GM19455 (cell line): ENCODE measurements around the gene SORBS2.

Experiments
- ATAC-seq: cut with Tn5 transposase; IDR thresholded peaks from one replicate; pipeline ENCODE4 v1.9.1; 2021; ENCODE audit not compliant: unreplicated experiment

The SORBS2 gene

GRCh38 chr4:185835814-185836213, 23.8 kb upstream of the SORBS2 start:
- ATAC-seq = no peak

DNA sequence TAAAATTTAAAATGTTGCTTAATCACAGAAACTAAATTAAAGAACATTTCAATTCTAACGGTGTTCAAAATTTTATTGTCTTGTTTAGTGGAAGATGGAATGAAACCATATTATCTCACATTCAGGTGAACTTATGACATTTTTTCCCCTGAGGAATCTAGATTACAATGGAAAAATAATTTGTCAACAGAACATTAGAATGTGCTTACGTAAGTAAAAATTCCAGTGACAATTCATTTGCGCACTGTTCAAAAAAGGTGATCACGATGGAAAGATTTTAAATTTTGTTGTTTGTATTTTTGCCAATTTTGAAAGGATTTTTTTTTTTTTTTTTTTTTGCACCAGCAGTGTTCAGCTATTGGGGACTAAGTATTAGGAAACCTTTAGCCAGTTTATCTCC, 23.3 kb upstream of the SORBS2 start:
- ATAC-seq = no peak

DNA sequence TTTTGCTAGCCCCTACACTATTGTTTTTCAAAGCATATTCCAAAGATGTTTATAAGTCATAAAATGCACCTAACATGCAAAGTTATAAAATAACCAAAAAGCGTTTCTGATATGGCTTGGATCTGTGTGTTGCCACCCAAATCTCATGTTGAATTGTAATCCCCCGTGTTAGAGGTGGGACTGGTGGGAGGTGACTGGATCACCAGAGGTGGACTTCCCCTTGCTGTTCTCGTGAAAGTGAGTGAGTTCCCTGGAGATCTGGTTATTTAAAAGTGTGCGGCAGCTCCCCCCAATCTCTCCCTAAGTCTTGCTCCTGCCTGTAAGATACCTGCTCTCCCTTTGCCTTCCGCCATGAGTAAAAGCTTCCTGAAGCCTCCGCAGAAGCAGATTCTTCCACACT, 22.8 kb upstream of the SORBS2 start:
- no peak for ATAC-seq

GRCh38 chr4:185834088-185834487, 22.1 kb upstream of the SORBS2 start:
- no peak for ATAC-seq

GRCh38 chr4:185833055-185833598, 21.1 kb upstream of the SORBS2 start:
- ATAC-seq = no peak

DNA sequence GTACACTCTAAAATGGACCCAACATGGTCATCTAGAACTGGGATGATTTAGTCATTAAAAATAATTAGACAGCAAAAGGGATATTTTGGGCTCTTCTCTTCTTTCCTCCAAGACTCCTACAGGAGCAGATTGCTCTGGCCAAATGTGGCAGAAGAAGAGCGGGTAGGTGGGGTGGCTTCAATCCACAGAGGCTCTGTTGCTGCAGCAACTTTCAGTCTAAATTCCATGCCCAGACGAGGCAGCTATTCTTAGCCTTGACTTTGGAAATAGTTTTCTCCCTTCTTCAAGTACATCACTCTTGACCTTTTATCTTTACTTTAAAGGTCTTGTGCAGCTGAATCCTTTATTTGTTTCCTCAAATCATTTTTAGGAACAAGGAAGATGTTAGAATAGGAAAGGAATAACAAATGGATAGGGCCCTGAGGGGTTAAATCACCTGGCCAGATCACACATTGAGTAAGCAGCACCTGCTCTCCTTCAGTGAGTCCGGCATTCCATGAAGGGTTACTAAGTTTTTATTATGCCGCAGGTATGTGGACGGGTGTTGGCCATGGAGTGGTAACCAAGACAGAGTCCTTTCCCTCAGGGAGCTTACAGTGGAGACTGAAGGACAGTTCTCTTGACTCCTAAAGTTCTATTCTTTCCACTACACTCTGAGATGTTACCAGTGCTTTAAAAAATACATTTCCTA, 19.3 kb upstream of the SORBS2 start:
- ATAC-seq = no peak

- ATAC-seq = no peak
These were observed 18.4 kb upstream of the SORBS2 start for GRCh38 chr4:185830263-185830994.

- ATAC-seq = no peak
These were observed 14.4 kb upstream of the SORBS2 start for GRCh38 chr4:185826381-185826780.

DNA sequence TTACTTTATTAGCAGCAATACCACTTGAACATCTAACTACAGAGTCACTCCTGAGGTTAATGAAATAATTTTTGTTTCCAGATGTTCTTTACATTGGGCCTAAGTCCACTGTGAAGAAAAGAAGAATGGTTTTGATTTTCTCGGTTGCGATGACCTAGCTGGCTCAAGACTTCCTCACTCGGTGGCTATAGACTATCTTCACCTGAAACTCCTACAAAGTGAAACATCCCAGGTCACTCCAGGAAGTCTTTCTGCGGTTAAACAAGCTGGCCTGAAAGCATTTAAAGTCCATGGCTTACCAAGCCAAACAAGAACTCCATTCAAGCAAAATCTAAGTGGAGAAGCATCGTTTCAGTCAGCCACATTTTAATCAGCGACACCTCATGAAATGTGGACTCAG, 13.7 kb upstream of the SORBS2 start:
- no peak for ATAC-seq

DNA sequence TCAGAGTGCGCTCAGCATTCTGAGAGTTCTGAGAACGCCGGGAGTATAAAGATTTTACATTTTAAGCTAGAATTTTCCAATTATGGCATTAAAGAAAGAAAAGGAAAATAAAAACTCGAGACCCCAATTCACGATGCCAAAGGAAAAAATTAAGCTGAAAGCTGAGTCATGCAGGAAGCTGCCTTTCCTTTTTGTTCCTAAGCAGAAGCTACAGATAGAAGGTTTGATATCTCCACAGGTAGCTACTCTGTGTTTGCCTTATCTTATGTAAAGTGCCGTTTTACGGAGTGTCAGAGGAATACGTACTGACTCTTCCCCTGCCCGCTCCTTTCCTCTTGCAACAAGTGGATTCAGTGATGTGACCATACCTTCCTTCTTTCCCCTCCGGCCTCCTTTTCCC, 10.8 kb upstream of the SORBS2 start:
- ATAC-seq = no peak

DNA sequence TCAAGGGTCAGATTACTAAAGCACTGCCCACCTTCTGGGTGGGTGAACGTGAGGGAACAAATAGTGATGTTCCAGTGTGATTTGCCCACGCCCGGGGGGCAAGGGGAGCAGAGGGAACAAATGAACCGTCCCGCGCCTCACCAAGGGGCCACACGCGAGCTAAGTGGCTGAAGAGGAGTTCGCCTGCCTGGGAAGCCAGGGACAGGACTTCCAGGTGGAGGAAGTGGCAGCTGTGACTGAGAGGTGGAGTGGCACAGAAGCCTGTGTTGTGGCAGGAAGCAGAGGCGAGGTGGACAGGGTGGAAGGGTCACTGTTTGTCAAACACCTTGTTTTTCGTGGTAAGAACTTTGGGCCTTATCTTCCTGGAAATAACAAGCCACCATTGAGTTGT, 9.0 kb upstream of the SORBS2 start:
- ATAC-seq = no peak

- no peak for ATAC-seq
These were observed 8.4 kb upstream of the SORBS2 start for GRCh38 chr4:185820146-185821028.

DNA sequence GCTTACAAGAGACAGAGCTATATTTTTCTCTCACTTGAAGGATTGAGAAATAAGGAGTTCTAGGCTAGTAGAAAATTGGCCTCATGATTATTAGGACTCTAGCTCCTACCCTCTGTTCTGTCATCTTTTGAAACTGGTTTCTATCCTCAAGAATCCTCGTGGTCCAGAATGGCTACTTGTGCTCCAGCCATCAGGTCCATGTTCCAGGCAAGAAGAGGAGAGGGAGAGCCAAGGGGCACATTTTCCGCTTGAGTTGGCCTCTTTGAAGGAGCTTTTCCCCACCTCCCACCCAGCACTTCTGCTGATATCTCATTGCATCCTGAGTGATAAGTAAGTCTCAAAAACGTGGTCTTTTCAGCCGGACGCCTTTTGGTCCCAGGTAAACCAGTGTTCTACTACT, 7.2 kb upstream of the SORBS2 start:
- no peak for ATAC-seq

GRCh38 chr4:185817403-185817818, 5.4 kb upstream of the SORBS2 start:
- ATAC-seq = no peak

GRCh38 chr4:185813133-185813532, 1.1 kb upstream of the SORBS2 start:
- ATAC-seq = no peak

DNA sequence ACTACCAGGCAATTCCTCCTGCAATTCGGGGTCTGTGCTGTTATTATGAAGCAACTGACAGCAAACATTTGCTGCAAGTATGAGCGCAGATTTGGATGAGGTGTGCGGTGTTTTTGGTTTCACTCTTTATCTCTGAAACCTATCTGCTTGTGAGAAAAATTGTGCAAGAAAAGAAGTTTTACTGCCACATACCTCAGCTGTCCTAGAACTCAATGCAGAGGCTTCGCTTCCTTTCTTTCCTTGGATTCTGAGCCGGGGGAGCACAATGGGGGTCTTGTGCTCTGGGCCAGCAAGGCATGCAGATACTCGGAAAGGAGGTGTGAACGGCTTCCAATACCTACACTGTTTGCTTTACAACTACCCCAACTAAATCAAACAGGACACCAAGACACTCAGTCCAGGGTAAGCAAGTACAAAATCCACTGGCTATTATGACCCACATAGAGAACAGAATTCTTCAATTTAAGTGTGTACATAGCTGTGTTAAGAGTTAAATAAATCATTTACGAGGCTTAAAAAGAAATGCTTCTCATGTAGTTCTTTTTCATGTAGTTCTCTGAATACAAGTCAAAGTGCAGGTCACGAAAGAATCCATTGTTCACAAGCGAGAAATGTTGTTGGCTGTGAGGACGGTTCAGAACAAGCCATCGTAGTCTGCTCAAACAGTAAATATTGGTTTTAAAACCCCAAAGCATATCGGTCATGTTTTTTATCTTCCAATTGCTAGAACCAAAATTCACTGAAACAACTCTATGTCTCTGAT, 1.1 kb downstream of the SORBS2 start:
- no peak for ATAC-seq

- ATAC-seq = no peak
These were observed 2.4 kb downstream of the SORBS2 start for GRCh38 chr4:185809533-185810071.

GRCh38 chr4:185809121-185809520, 2.9 kb downstream of the SORBS2 start:
- ATAC-seq = no peak

- ATAC-seq = no peak
These were observed 6.0 kb downstream of the SORBS2 start for GRCh38 chr4:185805979-185806378.

DNA sequence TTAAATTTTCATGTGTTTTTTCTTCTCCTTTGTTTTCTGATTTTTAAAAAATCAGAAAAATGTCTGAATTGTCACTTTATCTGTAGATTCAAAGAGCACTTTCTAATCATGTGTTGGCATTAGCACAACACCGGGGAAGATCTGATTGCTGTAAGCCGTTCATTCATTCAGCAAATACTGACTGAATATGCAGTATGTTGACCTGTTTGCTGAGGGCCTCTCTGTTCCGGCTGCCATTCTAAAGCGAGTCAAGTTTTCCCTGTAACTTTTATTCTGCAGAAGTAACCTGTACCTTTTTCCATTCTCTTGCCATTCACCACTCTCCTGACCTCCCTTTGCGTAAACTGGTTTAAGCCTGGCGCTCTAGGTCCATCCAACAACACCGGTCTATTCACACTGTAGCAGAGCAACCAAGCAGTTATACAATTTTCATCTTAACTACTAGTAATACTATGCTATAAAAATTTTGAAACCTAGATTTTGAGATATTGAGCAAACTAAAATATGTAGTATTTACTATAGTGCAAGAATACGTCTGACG, 6.7 kb downstream of the SORBS2 start:
- no peak for ATAC-seq
